HEK293T (cell line): ENCODE data around the gene TEC.

Experiments used
- ARNT ChIP-seq: fragments of 450-650 bp; IDR thresholded peaks from 2 replicates; pipeline ENCODE4 v1.6.1; 2017; ENCODE audit warnings: mild to moderate bottlenecking
- FOXA1 ChIP-seq: fragments of 450-650 bp; IDR thresholded peaks from 2 replicates; pipeline ENCODE4 v1.6.1; 2016; ENCODE audit warnings: mild to moderate bottlenecking
- FOXK2 ChIP-seq: fragments of 450-650 bp; IDR thresholded peaks from 2 replicates; pipeline ENCODE4 v1.6.1; 2016; ENCODE audit warnings: mild to moderate bottlenecking
- FOXM1 ChIP-seq: fragments of 450-650 bp; IDR thresholded peaks from 2 replicates; pipeline ENCODE4 v1.6.1; 2017; ENCODE audit warnings: mild to moderate bottlenecking, borderline replicate concordance
- HDGF ChIP-seq: fragments of 450-650 bp; IDR thresholded peaks from 2 replicates; pipeline ENCODE4 v1.6.1; 2017; ENCODE audit warnings: antibody characterized with exemption, borderline replicate concordance
- SP1 ChIP-seq: fragments of 450-650 bp; IDR thresholded peaks from 2 replicates; pipeline ENCODE4 v1.6.1; 2017
- SUZ12 ChIP-seq: fragments of 450-650 bp; IDR thresholded peaks from 2 replicates; pipeline ENCODE4 v1.6.1; 2016; ENCODE audit warnings: mild to moderate bottlenecking

DNA sequence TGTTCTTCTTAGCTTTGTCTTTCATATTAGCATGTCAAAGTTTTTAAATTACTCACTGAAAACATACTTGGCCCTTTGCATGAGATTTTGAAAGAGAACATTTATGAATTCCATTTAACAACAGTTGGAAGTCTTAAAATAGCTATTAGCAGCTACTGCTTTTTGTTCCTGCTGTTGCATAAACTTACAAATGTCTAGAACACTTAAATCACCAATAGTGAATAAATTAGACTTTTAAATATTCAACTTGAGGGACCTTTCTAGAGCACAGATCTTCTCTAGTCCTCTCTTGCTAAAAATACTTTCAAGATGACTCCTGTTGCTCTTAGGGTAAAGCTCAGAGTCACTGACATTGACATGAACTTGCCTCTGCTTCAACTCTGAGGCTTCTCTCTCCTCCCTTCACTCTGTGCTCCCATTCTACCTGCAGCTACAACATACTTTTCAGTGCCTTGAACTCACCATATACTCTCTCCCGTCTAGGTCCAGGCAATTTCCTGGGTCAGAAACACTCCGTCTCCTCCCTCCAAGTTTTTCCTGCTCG lies 119.7 kb downstream of the TEC start:
- TF ChIP-seq FOXK2 (no peak), SUZ12 (no peak), SP1 (no peak), FOXA1 (no peak), HDGF (no peak), FOXM1 (no peak), ARNT (no peak)
